Sigmoid colon (tissue), 4 donors: ENCODE results near the gene CKAP4.

Experiments used
- CTCF ChIP-seq, 4 experiments: fragments of 450-650 bp in 3 of 4; fragments of 200-600 bp in 1 of 4; IDR thresholded peaks; one replicate each; pipeline ENCODE4 v1.5.1; 2016 to 2019; ENCODE audit warnings: antibody characterized with exemption in 4 of 4, mild to moderate bottlenecking in 3 of 4, moderate library complexity in 2 of 4
- EP300 ChIP-seq, 4 donors: sonication (generic); formaldehyde crosslinking; IDR thresholded peaks; one replicate each; pipeline ENCODE4 v1.6.1; 2017; ENCODE audit warnings: antibody characterized with exemption in 4 of 4
- POLR2A ChIP-seq, 2 donors: fragments of 450-650 bp; IDR thresholded peaks; one replicate each; pipeline ENCODE4 v1.6.1; 2016; ENCODE audit warnings: antibody characterized with exemption in 2 of 2, mild to moderate bottlenecking in 2 of 2, moderate library complexity in 2 of 2

GRCh38 chr12:106195621-106196027, 52.2 kb downstream of the CKAP4 start:
- TF ChIP-seq CTCF (IDR thresholded peaks at IDR 0.05) (no peak), POLR2A (IDR thresholded peaks at IDR 0.05) (no peak), EP300 (IDR thresholded peaks at IDR 0.05) (no peak)
